ENCODE data around the gene IL22RA2.
"Not testable (repeated sequence)": the region's sequence is repeated elsewhere in the genome, so short reads cannot be mapped to it uniquely, and the experiment has no call there.

The IL22RA2 gene

DNA sequence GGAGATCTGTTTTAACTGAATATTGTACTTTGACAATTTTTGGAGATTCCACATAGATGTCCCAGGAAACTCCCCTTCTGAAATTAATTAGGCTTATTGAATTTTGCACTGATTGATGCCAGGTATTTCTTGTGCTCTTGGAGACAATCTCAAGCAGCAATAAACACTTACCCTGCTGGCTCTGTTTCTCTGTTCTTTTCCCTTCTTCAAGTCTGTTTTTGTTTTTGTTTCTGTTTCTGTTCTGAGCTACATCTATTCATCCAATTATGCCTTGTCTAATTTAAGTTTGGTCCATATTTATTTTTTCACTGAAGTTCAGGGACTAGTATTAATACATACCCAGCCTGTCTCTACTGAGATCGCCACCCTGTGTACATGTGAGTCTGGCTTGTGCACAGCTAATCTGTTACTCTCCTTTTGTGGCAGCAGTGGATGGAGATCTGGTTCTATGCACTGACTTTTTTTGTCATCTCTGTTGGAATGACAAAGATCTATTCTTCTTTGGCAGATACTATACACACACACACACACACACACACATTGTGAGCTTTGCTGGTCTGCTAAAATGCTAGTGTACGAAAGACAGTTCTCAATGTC, 51.9 kb downstream of the IL22RA2 start:
- DNase-seq, result no peak

DNA sequence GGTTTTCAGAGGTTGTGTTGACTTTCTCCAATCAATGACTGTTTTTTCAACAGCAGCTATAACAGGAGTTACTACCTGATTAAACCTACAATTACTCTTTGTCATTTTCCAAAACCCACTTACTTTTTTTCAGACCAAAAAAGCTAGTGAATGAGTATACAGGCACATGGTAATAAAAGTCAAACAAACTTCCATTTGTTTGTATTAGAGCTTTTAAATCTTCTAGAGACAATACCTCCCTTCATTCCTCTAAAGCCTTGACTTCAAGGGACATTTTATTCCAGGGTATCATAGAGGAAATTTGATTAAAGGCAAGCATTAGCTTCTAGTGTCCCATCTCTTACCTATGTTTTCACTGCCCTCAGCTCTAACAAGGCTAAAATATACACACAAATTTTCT, 52.7 kb downstream of the IL22RA2 start:
- DNase-seq, result no peak

GRCh38 chr6:137119196-137120104, 54.0 kb downstream of the IL22RA2 start:
- no peak for DNase-seq

- DNase-seq, result no peak
These were observed 55.9 kb downstream of the IL22RA2 start for GRCh38 chr6:137117581-137117980.

- no peak for DNase-seq
These were observed 56.6 kb downstream of the IL22RA2 start for GRCh38 chr6:137116807-137117206.

DNA sequence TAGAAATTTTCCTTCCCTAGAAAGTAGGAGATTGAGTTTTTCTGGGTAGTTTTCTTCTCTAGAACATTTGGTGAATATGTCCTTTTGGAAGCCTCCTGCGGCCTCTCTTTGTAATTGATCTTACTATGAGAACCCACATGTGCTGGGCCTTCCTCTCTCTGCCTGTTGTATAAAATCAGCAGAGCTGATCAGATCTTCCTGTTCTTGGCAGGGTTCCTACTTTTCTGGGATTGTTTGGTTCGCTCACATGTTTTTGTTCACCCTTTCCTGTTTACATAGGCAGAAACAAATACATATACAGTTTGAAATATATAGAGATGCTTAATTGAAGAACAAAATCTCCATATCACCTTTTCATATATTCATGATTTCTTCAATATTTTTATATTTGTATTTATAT, 57.8 kb downstream of the IL22RA2 start:
- DNase-seq, result no peak

- peak; percentile 72 for DNase-seq
These were observed 61.4 kb downstream of the IL22RA2 start for GRCh38 chr6:137112067-137112355.

DNA sequence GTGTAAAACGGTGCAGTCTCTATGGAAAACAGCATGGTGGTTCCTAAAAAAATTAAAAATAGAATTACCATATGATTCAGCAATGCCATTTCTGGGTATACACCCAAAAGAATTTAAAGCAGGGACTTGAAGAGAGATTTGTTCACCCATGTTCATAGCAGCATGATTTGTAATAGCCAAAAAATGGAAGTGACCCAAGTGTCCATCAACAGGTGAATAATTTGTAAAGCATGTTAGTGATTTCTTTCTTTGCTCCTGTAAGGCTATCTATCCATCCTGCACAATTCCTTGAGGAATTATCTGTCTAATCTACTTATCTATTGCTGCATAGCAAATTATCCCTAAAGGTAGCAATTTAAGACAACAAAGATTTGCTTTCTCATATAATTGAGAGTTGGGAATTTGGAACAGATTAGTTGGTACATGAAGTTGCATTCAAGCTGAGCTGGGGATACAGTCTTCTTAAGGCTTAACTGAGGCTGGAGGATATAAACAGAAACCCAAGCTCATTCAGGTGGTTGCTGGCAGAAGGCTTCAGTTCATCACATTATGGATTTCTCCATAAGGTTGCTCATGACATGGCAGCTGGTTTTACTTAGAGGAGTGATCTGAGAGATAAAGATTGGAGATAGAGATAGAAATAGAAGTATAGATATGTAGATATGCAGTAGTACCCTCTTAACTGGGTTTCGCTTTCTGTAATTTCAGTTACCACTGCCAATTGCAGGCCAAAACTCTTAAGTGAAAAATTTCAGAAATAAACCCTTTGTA, 62.0 kb downstream of the IL22RA2 start:
- DNase-seq, result no peak

DNA sequence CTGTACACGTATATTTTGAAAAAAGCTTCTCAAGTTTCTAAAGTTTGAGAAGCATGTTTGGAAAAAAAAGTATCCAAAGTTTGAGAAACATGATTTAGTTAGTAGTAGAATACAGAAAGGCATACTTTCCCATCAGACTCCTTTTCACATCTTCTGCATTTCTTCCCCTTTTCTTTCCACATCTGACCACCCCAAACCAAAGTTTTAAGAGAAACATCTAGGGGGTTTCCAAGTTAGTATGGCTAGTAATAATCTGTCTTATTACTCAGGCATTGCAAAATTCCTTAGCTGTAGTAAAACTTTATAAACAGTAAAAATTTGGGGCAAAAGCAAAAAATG, 65.7 kb downstream of the IL22RA2 start:
- no peak for DNase-seq

- not testable (repeated sequence) for DNase-seq
These were observed 66.2 kb downstream of the IL22RA2 start for GRCh38 chr6:137107047-137107766.

GRCh38 chr6:137106183-137106582, 67.3 kb downstream of the IL22RA2 start:
- DNase-seq, result no peak

DNA sequence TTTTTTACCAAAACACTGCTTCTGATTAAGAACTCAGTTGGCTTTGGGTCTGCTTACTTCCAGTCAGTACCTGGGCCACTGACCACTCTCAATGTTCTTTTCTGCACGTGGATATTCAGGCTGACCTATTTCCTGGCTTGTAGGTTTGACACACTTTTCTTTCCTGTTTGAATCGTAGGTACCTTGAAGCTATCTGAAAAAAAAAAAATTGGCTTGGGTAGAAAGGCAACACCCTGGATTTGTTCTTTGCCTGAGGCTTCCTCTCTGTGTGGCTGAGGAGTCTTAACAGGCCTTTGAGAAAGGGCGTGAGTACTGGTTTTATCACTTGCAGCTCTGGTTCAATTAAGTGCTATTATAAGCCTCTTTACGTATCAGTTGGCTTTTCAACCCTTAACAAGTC, 68.1 kb downstream of the IL22RA2 start:
- no peak for DNase-seq

- no peak for DNase-seq
These were observed 68.5 kb downstream of the IL22RA2 start for GRCh38 chr6:137104926-137105325.

DNA sequence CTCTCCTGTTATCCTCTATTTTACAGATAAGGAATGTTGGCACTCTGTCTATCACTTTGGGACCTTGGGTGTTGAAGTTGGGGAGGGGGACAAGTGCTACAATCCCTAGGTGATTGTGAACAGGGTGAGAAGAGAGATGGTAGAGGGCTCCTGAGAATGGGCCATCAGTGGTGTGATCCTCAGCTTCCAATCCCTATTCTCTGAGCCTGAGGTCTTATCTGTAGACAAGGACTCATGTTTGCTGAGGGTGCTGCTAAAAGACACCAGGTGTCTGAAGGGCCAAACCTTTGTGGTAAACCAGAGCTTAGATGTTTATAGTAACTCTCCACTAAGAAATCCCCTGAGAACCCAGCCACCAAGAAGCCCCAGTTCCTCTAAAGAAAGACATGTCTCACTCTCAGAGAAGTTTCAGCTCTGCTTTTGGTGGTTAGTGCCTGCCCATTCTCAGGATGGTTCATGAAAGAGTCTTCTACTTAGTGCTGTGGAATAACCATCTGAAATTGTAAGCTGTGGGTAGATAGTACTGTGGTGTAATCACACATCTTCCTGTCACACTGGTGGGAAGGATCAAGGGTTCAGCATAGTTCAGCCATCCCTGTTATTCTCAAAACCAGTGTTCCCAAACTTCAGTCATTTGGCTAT, 70.5 kb downstream of the IL22RA2 start:
- no peak for DNase-seq

GRCh38 chr6:137102050-137102848, 71.2 kb downstream of the IL22RA2 start:
- DNase-seq, result no peak

DNA sequence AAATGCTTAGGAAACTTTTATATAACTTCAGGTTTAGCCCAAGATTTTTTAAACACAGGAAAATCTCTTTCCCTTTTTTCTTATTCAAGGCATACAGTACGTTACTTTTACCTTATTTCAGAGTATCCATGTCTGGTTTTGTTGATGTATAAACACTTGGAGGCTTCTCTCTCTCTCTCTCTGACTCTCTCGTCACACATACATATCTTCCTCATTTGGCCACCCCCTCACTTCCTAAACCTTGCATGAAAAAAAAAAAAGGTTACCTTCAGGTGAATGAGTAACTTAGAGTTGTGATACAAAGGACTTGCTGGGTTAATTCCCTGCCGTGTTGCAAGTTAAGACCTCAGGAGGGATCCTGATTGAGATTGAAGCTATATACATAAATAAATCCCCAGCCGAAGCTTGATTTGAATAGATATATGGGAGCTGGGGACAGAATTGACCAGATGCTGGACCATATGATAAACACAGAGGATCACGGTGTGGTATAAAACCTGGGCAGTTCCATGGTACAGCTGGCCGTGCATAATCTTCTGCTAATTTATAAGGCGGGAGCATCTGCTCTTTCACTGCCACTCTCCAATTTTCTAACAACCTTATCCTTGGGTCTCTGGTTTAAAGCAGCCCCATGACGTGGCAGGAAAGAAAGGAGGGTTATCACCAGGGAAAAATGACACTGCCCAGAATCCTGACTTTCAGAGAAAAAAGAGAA, 73.6 kb downstream of the IL22RA2 start:
- no peak for DNase-seq

- DNase-seq, result no peak
These were observed 75.9 kb downstream of the IL22RA2 start for GRCh38 chr6:137097526-137097925.

- no peak for DNase-seq
These were observed 76.4 kb downstream of the IL22RA2 start for GRCh38 chr6:137097057-137097456.

GRCh38 chr6:137095651-137096238, 77.7 kb downstream of the IL22RA2 start:
- no peak for DNase-seq

DNA sequence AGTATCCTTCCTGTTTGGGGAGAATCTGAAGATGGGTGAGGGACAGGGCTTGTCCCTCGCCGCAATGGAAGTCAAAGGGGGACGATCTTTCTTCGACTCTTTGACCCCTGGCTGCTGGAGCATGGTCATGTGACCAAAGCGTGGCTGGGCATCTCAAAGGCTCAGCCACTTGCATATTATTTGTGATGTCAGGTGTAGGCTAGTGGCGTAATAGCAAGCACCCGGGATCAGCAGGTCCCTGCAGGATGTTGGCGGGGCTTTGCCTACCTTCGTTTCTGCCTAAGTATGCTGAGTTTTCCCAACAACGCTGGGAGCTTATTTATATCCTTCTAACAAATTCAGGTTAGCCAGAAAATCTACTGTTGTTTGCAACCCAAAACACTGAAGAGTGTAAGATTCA, 78.4 kb downstream of the IL22RA2 start:
- no peak for DNase-seq

Data from EL (cell line).